SK-N-SH (cell line): ENCODE data around the gene GLT6D1.

Source experiments
- CHD2 ChIP-seq: fragments of 150-350 bp; IDR thresholded peaks from 2 replicates; pipeline ENCODE4 v1.6.1; 2018; ENCODE audit warnings: low read length; ENCODE audit not compliant: partially characterized antibody
- FOXJ3 ChIP-seq: sonication (generic); formaldehyde crosslinking; IDR thresholded peaks from 2 replicates; pipeline ENCODE4 v1.5.1; 2020; ENCODE audit warnings: mild to moderate bottlenecking, missing genetic modification reagents
- JUND ChIP-seq: IDR thresholded peaks from 2 replicates; pipeline ENCODE4 v1.4.0; 2012
- NRF1 ChIP-seq: IDR thresholded peaks from 2 replicates; pipeline ENCODE4 v1.6.1; 2012; ENCODE audit warnings: low read depth, mild to moderate bottlenecking, low read length
- POLR2AphosphoS5 ChIP-seq: IDR thresholded peaks from 2 replicates; pipeline ENCODE4 v1.6.1; 2012; ENCODE audit warnings: low read depth, low read length
- RAD21 ChIP-seq: IDR thresholded peaks from 2 replicates; pipeline ENCODE4 v1.6.1; 2012; ENCODE audit warnings: mild to moderate bottlenecking, low read length
- TAF1 ChIP-seq: IDR thresholded peaks from 2 replicates; pipeline ENCODE4 v1.6.1; 2012; ENCODE audit warnings: low read depth, mild to moderate bottlenecking, low read length, moderate library complexity, borderline replicate concordance
- TCF12 ChIP-seq: IDR thresholded peaks from 2 replicates; pipeline ENCODE4 v1.4.0; 2012
- TEAD4 ChIP-seq: IDR thresholded peaks from 2 replicates; pipeline ENCODE4 v1.4.0; 2012; ENCODE audit warnings: mild to moderate bottlenecking, borderline replicate concordance; ENCODE audit not compliant: insufficient read depth
- TF ChIP-seq, protein P1 (sequence below): fragments of 200-600 bp; sonication (generic); IDR thresholded peaks from 2 replicates; pipeline ENCODE4 v1.6.1; 2017; ENCODE audit warnings: antibody characterized with exemption, mild to moderate bottlenecking, moderate library complexity
- TF ChIP-seq, protein P2 (sequence below): IDR thresholded peaks from 2 replicates; pipeline ENCODE4 v1.6.1; 2012; ENCODE audit warnings: mild to moderate bottlenecking, low read depth, low read length, moderate library complexity
- TF ChIP-seq, protein P3 (sequence below): IDR thresholded peaks from 2 replicates; pipeline ENCODE4; 2012
- TF ChIP-seq, protein P4 (sequence below): IDR thresholded peaks from 2 replicates; pipeline ENCODE4 v1.4.0; 2012; ENCODE audit warnings: low read depth

DNA sequence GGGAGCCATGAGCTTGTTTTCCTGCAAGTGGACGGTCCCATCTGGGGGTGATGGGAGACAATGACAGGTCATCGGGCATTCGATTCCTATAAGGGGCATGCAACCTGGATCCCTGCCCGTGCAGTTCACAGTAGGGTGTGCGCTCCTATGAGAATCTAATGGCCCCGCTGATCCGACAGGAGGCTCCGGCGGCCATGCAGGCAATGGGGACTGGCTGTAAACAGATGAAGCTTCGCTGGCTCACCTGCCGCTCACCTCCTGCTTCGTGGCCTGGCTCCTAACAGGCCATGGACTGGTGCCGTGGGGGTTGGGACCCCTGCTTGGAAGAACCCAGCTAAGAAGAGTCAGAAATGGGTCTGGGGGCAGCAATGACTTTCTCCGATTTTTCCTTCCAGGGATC, 56.8 kb downstream of the GLT6D1 start:
- TF ChIP-seq, protein P1, sequence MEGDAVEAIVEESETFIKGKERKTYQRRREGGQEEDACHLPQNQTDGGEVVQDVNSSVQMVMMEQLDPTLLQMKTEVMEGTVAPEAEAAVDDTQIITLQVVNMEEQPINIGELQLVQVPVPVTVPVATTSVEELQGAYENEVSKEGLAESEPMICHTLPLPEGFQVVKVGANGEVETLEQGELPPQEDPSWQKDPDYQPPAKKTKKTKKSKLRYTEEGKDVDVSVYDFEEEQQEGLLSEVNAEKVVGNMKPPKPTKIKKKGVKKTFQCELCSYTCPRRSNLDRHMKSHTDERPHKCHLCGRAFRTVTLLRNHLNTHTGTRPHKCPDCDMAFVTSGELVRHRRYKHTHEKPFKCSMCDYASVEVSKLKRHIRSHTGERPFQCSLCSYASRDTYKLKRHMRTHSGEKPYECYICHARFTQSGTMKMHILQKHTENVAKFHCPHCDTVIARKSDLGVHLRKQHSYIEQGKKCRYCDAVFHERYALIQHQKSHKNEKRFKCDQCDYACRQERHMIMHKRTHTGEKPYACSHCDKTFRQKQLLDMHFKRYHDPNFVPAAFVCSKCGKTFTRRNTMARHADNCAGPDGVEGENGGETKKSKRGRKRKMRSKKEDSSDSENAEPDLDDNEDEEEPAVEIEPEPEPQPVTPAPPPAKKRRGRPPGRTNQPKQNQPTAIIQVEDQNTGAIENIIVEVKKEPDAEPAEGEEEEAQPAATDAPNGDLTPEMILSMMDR, result no peak
- TF ChIP-seq FOXJ3, result no peak
- no peak for TF ChIP-seq TAF1
- TF ChIP-seq, protein P2, sequence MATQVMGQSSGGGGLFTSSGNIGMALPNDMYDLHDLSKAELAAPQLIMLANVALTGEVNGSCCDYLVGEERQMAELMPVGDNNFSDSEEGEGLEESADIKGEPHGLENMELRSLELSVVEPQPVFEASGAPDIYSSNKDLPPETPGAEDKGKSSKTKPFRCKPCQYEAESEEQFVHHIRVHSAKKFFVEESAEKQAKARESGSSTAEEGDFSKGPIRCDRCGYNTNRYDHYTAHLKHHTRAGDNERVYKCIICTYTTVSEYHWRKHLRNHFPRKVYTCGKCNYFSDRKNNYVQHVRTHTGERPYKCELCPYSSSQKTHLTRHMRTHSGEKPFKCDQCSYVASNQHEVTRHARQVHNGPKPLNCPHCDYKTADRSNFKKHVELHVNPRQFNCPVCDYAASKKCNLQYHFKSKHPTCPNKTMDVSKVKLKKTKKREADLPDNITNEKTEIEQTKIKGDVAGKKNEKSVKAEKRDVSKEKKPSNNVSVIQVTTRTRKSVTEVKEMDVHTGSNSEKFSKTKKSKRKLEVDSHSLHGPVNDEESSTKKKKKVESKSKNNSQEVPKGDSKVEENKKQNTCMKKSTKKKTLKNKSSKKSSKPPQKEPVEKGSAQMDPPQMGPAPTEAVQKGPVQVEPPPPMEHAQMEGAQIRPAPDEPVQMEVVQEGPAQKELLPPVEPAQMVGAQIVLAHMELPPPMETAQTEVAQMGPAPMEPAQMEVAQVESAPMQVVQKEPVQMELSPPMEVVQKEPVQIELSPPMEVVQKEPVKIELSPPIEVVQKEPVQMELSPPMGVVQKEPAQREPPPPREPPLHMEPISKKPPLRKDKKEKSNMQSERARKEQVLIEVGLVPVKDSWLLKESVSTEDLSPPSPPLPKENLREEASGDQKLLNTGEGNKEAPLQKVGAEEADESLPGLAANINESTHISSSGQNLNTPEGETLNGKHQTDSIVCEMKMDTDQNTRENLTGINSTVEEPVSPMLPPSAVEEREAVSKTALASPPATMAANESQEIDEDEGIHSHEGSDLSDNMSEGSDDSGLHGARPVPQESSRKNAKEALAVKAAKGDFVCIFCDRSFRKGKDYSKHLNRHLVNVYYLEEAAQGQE, result no peak
- no peak for TF ChIP-seq TEAD4
- TF ChIP-seq, protein P3, sequence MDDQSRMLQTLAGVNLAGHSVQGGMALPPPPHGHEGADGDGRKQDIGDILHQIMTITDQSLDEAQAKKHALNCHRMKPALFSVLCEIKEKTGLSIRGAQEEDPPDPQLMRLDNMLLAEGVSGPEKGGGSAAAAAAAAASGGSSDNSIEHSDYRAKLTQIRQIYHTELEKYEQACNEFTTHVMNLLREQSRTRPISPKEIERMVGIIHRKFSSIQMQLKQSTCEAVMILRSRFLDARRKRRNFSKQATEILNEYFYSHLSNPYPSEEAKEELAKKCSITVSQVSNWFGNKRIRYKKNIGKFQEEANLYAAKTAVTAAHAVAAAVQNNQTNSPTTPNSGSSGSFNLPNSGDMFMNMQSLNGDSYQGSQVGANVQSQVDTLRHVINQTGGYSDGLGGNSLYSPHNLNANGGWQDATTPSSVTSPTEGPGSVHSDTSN, result no peak
- TF ChIP-seq JUND, result no peak
- TF ChIP-seq TCF12, result no peak
- TF ChIP-seq, protein P4, sequence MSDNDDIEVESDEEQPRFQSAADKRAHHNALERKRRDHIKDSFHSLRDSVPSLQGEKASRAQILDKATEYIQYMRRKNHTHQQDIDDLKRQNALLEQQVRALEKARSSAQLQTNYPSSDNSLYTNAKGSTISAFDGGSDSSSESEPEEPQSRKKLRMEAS, result no peak
- no peak for TF ChIP-seq RAD21
- no peak for TF ChIP-seq NRF1
- no peak for TF ChIP-seq POLR2AphosphoS5
- no peak for TF ChIP-seq CHD2
